GM21367 (cell line): ENCODE results near the gene C20orf141.
"Not testable (repeated sequence)": the region's sequence is repeated elsewhere in the genome, so short reads cannot be mapped to it uniquely, and the experiment has no call there.

Experiments
- ATAC-seq: cut with Tn5 transposase; IDR thresholded peaks from one replicate; pipeline ENCODE4 v1.9.1; 2021; ENCODE audit not compliant: unreplicated experiment

The C20orf141 gene

DNA sequence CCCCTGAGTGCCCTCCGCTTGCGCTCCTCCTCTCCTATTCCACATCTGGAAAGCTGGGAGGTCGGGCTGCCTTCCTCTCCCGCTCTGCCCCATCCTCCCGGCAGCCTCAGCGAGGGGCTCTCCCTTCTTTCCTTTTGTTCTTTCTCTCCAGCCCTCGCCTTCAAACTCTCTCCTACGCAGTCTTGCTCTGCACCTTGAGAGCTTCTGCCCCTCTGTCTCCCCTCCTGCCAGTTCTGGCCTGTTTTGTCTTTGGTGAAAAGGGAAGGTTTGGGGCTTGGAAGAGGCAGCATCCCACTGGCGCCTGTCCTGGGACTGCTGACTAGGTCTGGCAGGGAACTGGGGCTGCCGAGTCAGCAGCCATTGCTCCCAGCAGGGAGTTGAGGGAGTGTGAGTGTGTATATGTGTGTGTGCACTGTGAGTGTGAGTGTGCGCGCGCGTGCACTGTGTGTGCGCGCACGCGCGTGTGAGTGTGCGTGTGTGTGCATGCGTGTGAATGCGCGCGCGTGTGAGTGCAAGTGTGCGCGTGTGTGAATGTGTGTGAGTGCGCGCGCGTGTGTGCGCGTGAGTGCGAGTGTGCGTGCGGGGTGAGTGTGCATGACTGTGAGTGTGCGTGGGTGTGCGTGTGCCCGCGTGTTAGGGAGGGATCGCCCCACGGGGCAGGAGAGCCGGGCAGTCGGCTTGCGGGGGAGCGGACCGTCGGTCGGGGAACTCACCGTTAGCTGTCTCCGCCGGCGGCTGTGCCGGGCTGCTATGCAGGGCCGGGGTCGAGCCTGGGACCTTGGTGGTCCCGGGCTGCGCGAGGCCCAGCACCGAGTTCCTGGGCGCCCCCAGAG lies 14.9 kb upstream of the C20orf141 start:
- no peak for ATAC-seq

DNA sequence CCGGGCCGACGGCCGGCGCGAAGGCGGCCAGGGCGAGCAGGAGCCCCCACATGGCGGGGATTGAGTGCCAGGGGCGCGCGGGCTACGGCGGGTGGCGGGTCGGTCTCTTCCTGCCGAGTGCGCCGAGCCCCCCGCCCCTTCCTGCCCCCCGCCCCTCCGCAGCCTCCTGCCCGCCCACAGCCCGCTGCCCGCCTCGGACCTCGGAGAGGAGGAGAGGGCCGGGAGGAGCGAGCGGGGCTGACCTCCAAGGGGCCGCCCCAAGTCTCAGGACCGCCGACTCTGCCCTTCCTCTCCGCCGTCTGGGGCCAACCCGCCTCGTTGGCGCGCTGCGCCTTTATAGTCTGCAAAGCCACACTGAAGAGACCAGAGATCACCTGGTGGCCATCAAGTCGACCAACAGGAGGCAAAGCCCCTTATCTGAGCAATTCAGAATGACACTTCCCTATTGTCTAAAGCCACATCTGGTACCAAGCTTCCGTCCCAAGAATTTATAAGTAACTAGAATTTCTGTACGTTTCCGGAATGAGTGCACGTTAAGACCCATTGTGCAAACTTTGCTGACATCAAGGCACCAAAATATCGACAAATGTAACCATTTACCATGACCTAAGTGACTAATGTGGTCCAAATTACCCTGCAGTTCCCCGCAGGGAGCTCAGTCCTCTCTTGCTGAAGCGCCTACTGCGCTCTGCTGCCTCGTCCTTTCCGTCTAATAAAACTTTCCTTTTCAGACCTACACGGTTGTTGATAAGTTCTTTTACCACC lies 14.1 kb upstream of the C20orf141 start, which contains the start of gene CPXM1:
CPXM1 (minus strand) TSS at position 107 of the 765 bp plus-strand sequence; CDS start at position 52, 55 bp downstream.
- no peak for ATAC-seq

DNA sequence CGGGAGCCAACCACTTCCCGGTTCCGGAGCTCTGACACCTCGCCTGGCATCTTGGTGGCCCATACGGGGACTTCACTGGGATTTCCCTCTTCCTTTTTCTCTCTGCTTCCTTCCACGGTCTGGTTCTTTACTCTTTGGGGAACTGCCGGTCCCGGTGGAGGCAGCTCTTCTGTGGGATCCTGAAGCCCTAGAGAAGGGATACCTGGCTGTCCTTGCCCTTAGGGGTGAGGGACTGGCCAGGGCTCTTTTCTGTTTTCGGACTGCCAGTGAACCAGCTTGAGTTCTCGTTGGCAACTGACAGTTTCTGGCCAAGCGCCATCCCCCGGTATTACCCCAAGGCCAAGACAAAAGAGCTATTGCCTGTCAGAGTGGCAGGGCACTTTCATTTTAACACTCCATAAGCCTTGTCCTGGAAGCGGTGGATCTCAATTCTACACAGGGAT lies 13.5 kb upstream of the C20orf141 start:
- no peak for ATAC-seq

DNA sequence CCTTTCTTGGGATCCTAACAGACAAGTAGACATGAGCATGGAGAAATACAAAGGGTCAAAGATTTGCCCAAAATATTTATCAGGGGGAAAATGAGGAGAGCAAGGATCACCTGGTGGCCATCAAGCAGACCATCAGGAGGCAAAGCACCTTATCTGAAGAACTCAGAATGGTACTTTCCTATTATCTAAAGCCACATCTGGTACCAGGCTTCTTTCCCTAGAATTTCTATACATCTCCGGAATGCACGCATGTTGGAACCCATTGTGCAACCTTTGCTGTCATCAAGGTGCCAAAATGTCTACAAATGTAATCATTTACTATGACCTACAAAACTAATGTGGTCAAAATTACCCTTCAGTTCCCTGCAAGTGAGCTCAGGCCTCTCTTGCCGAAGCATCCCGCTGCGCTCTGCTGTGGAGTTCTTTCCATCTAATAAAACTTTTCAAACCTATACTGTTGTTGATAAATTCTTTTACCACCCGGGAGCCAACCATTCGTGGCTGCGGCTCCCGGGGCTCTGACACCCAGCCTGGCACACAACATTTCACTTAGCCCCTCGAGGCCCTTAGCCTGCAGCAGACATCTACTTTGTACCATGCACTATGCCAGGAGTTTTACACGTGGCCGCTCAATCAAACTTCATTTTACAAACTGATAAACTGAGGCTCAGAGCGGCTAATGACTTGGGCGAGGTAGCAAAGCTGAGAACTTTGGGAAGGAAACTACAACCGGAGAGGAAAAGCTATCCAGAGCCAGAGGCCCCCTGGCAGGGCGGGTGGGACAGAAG lies 10.6 kb upstream of the C20orf141 start:
- no peak for ATAC-seq

DNA sequence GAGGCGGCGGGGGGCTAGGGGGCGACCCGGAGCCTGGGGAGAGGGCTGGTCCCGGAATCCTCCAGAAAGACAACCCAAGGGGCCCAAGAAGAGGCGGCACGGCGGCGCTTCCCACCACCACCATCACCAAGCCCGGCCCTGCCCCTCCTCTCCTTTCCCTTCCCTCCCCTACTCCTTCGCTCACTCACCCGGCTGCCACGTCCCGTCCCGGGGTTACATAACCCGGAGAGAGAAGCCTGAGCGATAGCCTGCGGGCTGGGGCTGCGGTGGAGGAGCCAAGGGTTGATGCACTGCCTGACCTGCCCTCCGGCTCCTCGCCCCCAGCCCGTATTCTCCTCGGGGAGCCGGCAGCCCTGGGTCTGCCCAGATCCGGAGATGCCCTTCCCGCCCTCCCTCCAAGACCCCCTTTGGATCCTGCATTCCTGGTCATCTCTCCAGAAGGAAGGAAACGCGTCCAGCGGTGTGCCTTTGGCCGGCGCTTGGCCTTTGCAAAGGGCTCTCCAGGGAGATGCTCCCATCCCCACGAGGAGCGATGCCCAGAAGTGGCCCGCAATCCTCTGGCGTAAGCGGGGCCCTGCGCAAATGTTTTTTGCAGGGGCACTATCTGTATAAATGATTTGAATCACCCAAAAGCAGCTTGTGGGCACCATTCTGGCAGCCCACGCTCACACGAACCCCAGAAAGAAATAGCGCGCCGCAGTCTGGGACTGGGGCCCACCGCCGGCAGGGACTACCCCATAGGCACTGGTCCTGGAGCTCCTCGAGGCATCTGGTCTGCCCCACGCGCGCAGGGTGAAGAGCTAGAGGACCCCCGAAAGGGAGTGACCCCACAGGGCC lies 9.7 kb upstream of the C20orf141 start:
- ATAC-seq = no peak

GRCh38 chr20:2805689-2806350 lies 9.0 kb upstream of the C20orf141 start:
- no peak for ATAC-seq

GRCh38 chr20:2806351-2806701 lies 8.5 kb upstream of the C20orf141 start:
- ATAC-seq = no peak

DNA sequence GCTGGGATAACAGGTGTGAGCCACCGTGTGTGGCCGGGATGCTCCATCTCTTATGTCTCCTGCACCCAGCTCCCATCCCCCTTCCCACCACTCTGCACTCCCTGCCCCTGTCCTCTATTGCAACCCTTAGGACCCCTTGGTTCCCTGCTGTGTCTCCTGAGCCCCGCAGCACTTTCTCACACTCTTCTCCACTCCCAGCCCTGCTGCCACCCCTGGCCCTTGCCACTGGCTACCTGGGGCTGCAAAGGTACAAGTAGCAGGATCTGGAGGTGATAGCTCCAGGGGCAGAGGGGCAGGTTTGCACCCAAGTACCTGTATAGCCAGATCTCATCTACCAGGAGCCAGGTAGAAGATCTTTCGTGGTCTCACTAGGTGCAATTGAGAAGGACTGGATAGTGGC lies 7.8 kb upstream of the C20orf141 start:
- no peak for ATAC-seq

DNA sequence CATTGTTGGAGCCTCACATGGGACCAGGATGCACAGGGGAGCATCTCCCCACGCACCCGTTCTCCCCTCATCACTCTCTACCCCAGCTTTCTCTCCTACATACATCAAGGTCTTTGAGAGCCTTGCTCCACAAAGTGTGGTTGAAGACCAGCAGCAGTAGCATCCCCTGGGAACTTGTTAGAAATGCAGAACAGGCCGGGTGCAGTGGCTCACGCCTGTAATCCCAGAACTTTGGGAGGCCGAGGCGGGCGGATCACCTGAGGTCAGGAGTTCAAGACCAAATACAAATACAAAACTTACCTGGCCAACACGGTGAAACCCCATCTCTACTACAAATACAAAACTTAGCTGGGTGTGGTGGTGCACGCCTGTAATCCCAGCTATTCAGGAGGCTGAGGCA lies 6.9 kb upstream of the C20orf141 start:
- ATAC-seq = not testable (repeated sequence)

GRCh38 chr20:2809690-2810089 lies 5.1 kb upstream of the C20orf141 start:
- no peak for ATAC-seq

DNA sequence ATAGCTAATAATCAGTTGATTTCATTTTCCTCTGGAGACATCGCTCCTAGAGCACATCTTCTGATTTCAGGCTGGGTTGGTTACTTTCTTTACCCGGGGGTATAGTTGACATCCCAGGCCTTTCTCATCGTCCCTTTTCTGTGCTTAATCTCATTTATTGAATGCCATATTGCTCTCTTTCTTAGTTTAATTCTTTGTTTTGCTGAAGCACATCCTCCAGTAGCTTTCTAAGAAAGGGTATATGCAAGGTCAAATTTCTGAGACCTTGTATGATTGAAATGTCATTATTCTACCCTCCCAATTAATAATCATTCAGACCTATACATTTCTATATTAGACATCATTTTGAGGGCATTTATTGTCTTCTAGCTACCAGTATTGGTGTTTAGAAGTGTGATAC lies 2.6 kb upstream of the C20orf141 start:
- no peak for ATAC-seq

- ATAC-seq = no peak
Measured at GRCh38 chr20:2814076-2814475, 711 bp upstream of the C20orf141 start.

GRCh38 chr20:2815242-2815900 lies 584 bp downstream of the C20orf141 start:
- ATAC-seq = no peak

DNA sequence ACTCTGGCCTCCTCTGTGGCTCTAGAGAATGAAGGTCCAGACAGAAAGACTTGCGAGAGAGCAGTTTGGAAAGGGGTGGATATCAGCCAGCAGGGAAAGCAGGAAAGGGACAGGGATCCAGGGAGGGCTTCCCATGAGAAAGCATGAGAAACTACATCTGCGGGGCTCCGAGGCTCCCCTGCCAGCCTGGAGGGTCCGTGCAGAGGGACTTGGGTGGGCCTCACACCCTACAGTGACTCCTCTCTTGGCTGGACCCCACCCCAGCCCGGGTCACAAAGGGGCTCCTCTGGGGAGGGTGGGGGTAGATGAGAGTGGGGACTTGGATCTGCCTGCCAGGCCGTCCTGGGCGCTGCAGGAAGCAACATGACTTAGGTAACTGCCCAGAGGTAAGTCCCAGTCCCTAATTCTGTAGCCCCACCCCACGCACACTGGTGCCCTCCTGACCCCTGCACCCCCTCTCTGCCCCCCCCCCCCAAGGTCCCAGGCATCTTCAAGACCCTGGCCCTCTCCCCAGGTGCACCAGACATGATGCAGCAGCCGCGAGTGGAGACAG lies 1.3 kb downstream of the C20orf141 start, which contains the start of gene TMEM239:
TMEM239 (plus strand) TSS at position 335 of the 553 bp plus-strand sequence; CDS start at position 526, 191 bp downstream.
- no peak for ATAC-seq

GRCh38 chr20:2816583-2817340 lies 2.0 kb downstream of the C20orf141 start:
- no peak for ATAC-seq

DNA sequence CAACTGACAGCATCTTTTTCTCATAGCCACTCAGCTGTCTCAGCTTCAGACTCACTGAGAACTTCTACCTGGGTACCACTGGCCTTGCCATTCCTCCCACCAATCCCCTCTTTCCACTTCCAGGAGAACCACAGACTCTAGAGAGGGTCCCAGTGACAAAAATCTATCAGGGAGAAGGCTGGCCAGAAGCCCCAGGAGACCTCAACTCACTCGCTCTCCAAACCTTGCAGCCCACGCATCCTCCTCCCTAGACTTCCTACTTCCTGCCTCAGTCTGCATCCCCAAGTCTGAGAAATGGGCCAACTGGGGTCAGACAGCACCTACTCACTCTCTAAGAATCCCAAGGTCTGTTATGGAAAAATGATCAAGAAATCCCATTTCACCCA lies 2.5 kb downstream of the C20orf141 start:
- no peak for ATAC-seq

DNA sequence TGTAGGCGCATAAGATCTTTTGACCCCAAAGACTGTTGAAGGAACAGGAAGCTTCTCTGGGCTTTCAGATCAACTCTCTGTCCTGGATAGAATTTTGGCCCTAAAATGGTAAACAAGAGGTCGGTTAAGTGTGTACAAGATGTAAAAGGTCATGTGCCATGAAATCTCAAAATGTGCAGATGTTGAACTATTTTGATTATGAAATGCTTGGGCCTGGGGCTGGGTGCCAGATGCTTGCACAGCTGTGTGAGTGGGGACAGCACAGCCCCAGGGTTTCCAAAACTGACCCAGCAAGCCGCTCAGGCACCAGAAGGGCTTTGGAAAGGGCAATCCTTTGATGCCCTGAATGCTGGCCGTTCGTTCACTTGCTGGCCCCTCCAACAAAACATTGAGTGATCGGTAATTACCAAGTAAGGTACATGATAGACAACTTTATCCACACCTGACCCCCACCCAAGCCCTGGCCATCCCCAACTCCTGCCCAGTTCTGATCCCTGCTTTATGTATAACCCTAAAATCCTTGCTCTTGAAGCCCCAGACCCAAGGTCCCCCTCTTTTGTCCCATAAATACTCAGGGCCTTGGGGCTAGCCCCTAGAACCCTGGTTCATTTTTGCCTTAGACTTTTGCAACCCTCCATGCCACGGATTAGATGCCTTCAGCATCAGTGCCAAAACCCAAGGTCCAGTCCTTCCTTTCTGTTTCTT lies 3.3 kb downstream of the C20orf141 start:
- no peak for ATAC-seq
